Esophagus muscularis mucosa (tissue), 4 donors: Measurements from ENCODE around the gene FN1. TPM values are rescaled to one million over a fixed set of nuclear protein-coding genes. Genes with fewer than 3 reads are reported as not detected.

Experiments used
- DNase-seq: peaks from one replicate; pipeline ENCODE4 v3.0.0-alpha.2; 2017; ENCODE audit errors: extremely low spot score
- H3K27ac ChIP-seq, 4 donors: fragments of 200-600 bp; sonication (generic); replicated peaks in 1 of 4; 1 replicate in 3 of 4; 2 replicates in 1 of 4; pipeline ENCODE4 v1.5.1; 2016 to 2019; ENCODE audit warnings: mild to moderate bottlenecking in 1 of 4
- H3K27me3 ChIP-seq, 4 donors: fragments of 200-600 bp; sonication (generic); one replicate each; pipeline versions ENCODE4 v1.5.1 to v1.6.0; 2016 to 2019
- H3K36me3 ChIP-seq, 4 donors: fragments of 200-600 bp; sonication (generic); one replicate each; pipeline ENCODE4 v1.5.1; 2016 to 2019
- H3K4me1 ChIP-seq, 4 donors: fragments of 200-600 bp; sonication (generic); one replicate each; pipeline ENCODE4 v1.5.1; 2016 to 2019
- H3K4me3 ChIP-seq, 4 donors: fragments of 200-600 bp; sonication (generic); 1 replicate in 2 of 4; 2 replicates in 2 of 4; pipeline ENCODE4 v1.5.1; 2016 to 2019; ENCODE audit warnings: mild to moderate bottlenecking in 4 of 4, moderate library complexity in 1 of 4
- H3K9me3 ChIP-seq, 4 donors: fragments of 200-600 bp; sonication (generic); 1 replicate in 3 of 4; 2 replicates in 1 of 4; pipeline ENCODE4 v1.5.1; 2016 to 2019
- EP300 ChIP-seq: sonication (generic); formaldehyde crosslinking; IDR thresholded peaks from one replicate; pipeline ENCODE4 v1.6.1; 2017; ENCODE audit warnings: antibody characterized with exemption
- POLR2A ChIP-seq: fragments of 450-650 bp; IDR thresholded peaks from one replicate; pipeline ENCODE4 v1.6.1; 2017; ENCODE audit warnings: antibody characterized with exemption, moderate library complexity, mild to moderate bottlenecking, low read depth
- POLR2AphosphoS5 ChIP-seq, 2 donors: sonication (generic); formaldehyde crosslinking; IDR thresholded peaks; one replicate each; pipeline ENCODE4 v1.6.1; 2017; ENCODE audit warnings: antibody characterized with exemption in 2 of 2
- WGBS: methylation state at CpG from one replicate; pipeline ENCODE4 v1.1.5; 2018; 5-methylcytosine and 5-hydroxymethylcytosine counted together
- intact Hi-C: fragments of 100-400 bp; cut with DNase I; formaldehyde crosslinking; loops from one replicate; pipeline ENCODE4 v1.15.1; 2023
- total RNA-seq, 4 donors: library from RNA; depleted of rRNA; stranded (reverse); fragments of >200 nt; gene quantifications; one replicate each; pipeline versions ENCODE4 v1.1.0 to v1.2.1, GENCODE V29; 2016
- TF ChIP-seq, protein P1 (sequence below), 3 experiments: fragments of 200-600 bp in 2 of 3; fragments of 450-650 bp in 1 of 3; sonication (generic) in 2 of 3; IDR thresholded peaks; one replicate each; pipeline ENCODE4 v1.5.1; 2017 to 2019; ENCODE audit warnings: antibody characterized with exemption in 3 of 3, mild to moderate bottlenecking in 2 of 3, moderate library complexity in 1 of 3

Gene FN1
- total RNA-seq, result 1,000 to 10,000 TPM; 2,256 to 4,873 (median 2,950) TPM

DNA sequence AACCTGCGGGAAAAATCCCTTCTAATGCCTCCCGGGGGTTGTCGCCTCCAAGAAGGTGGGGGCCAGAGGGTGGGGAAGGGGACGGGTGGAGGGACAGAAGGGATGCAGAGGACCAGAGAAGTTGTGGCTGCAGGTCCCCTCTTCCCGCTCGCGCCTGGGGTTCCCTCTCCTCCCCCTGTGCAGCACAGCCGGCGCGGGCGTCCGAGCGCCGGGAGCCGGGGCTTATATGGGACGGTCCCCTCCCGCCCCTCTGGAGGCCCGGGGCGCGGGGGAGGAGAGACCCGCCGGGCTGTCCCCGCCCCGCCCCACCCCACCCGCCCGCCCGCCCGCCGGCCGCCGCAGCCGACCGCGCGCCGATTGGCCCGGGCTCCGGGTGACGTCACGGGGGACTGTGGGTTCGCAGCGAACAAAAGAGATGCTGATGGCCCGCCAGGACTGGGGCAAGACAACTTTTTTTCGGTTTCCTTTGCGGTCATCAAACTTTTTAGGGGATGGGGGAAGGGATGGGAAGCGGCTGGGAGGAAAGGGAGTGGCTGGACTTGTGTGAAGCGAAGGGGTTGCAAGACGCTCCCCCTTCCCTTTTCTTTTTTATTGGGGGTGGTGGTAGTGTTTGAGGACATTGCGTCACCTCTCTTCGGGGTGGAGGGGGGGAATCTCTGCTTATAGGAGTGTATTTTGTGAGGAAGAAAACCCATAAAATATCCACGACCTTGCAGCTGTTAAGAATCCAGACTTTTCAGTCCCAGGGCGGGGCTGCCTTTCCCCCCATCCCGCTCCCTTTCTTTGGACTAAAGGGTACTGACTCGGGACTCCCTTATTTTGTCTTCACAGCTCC lies at the start of gene FN1:
Gene FN1, minus strand, starts transcription at position 199 of the 835 bp plus-strand sequence. CDS start 266 bp downstream, outside the sequence.
- Histone ChIP-seq H3K27me3 (no peaks in the 10 kb centered on the region), H3K36me3 (peaks cover 0 to 17% (median 0%) of the 10 kb centered on the region in 4 donors), H3K4me3 (peak within 1 kb of the TSS; percentile 74 to 95 (median 88)), H3K9me3 (no peaks in the 10 kb centered on the region), H3K27ac (peak within 1 kb of the TSS; percentile 87 to 97 (median 96)), H3K4me1 (peaks cover 9 to 48% (median 39%) of the 10 kb centered on the region in 4 donors)
- peak; percentile 98 for DNase-seq
- TF ChIP-seq POLR2A, result peak; percentile 71
- no peak for TF ChIP-seq EP300
- TF ChIP-seq, protein P1, sequence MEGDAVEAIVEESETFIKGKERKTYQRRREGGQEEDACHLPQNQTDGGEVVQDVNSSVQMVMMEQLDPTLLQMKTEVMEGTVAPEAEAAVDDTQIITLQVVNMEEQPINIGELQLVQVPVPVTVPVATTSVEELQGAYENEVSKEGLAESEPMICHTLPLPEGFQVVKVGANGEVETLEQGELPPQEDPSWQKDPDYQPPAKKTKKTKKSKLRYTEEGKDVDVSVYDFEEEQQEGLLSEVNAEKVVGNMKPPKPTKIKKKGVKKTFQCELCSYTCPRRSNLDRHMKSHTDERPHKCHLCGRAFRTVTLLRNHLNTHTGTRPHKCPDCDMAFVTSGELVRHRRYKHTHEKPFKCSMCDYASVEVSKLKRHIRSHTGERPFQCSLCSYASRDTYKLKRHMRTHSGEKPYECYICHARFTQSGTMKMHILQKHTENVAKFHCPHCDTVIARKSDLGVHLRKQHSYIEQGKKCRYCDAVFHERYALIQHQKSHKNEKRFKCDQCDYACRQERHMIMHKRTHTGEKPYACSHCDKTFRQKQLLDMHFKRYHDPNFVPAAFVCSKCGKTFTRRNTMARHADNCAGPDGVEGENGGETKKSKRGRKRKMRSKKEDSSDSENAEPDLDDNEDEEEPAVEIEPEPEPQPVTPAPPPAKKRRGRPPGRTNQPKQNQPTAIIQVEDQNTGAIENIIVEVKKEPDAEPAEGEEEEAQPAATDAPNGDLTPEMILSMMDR (IDR thresholded peaks at IDR 0.05), result no peak
- peak; percentile 76 to 97 for TF ChIP-seq POLR2AphosphoS5 (IDR thresholded peaks at IDR 0.05)
- intact Hi-C loops, result loop anchor here (5.0 to 10.0 kb wide), 3 partner anchors 186 to 399 kb away; no protein-coding TSS in a partner anchor
- WGBS, result 2% methylated on average over 33 of the region's 54 CpGs

DNA sequence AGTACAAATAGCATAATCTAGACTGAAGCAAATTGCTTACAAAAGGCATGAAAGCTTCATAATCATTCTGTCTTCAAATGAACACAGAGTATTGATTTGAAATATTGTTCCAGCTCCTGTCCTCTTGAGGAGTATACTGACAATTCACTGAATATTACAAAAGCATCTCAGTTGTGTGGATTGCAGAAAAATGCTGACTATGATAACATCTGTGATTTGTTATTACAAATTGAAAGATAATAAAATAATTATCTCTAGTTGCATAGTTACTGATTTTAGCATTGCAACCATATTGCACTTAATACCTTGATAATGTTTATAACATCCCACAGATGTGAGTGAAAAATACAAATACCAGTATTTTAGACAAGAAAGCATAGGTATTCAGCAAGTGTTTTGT lies 49.2 kb upstream of the FN1 start:
- Histone ChIP-seq H3K36me3 (no peaks in the 10 kb centered on the region), H3K9me3 (no peaks in the 10 kb centered on the region), H3K4me1 (no peaks in the 10 kb centered on the region), H3K27me3 (no peaks in the 10 kb centered on the region), H3K27ac (no peak overlapping the region), H3K4me3 (no peak overlapping the region)
- no peak for DNase-seq
- no peak for TF ChIP-seq POLR2AphosphoS5 (IDR thresholded peaks at IDR 0.05)
- no peak for TF ChIP-seq EP300
- TF ChIP-seq POLR2A, result no peak
- TF ChIP-seq, protein P1 (IDR thresholded peaks at IDR 0.05), result no peak
- intact Hi-C loops, result no loop called here

DNA sequence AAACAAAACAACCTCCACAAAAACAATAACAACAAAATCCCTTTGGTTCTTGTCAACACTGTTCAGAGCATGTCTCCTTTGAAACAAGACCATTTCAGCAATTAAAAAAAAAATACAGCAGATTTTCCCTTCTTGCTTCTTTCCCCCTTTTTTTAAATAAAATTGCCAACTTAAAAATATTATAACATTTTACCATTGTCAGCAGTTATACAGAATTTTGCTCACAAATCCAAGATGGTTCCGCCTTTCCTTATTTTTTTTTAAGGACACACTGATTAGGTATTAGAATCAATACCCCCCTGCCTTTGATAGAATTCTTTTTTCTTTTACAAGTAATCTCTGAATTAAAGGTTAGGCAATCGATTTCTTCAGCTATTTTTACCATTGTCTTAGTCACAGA lies 48.7 kb upstream of the FN1 start:
- no peaks in the 10 kb centered on the region for H3K27me3 ChIP-seq
- WGBS, result 88% methylated on average over 2 of the region's 2 CpGs
- TF ChIP-seq EP300 (no peak), POLR2AphosphoS5 (IDR thresholded peaks at IDR 0.05) (no peak), POLR2A (no peak)
- TF ChIP-seq, protein P1 (IDR thresholded peaks at IDR 0.05), result no peak
- no peak overlapping the region for H3K27ac ChIP-seq
- H3K4me3 ChIP-seq, result no peak overlapping the region
- intact Hi-C loops, result no loop called here
- H3K36me3 ChIP-seq, result no peaks in the 10 kb centered on the region
- no peaks in the 10 kb centered on the region for H3K9me3 ChIP-seq
- no peaks in the 10 kb centered on the region for H3K4me1 ChIP-seq
- DNase-seq, result no peak

DNA sequence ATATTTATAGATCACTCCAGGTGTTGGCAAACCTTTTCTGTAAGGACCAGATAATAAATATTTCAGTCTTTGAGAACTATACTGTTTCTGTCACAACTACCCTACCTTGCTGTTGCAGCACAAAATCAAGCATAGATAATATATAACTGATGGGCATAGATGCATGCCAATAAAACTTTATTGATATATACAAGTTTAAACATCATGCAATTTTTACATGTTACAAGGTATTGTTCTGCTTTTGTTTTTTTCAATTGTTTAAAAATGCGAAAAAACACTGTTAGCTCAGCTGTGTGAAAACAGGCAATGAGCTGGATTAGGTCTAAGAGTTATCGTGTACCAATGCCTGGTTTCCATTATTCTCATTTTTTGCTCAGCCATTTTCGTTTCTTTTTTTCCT lies 47.6 kb upstream of the FN1 start:
- Histone ChIP-seq H3K27ac (no peak overlapping the region), H3K4me3 (no peak overlapping the region), H3K4me1 (no peaks in the 10 kb centered on the region), H3K36me3 (no peaks in the 10 kb centered on the region), H3K27me3 (no peaks in the 10 kb centered on the region), H3K9me3 (no peaks in the 10 kb centered on the region)
- intact Hi-C loops, result no loop called here
- DNase-seq, result no peak
- 100% methylated on average over 3 of the region's 3 CpGs for WGBS
- no peak for TF ChIP-seq EP300
- TF ChIP-seq POLR2AphosphoS5 (IDR thresholded peaks at IDR 0.05), result no peak
- TF ChIP-seq, protein P1 (IDR thresholded peaks at IDR 0.05), result no peak
- TF ChIP-seq POLR2A, result no peak
